ENCODE data around the gene EPHB4.

The EPHB4 gene

GRCh38 chr7:100854146-100854895, 27.0 kb upstream of the EPHB4 start:
- no peak for FAIRE-seq

- peak; percentile 69 for FAIRE-seq
Measured at GRCh38 chr7:100852048-100852872, 24.9 kb upstream of the EPHB4 start, which contains the start of gene SLC12A9. SLC12A9 (plus strand) TSS chr7:100852713; CDS start chr7:100854198, 1,485 bp downstream.

GRCh38 chr7:100847360-100847759, 20.0 kb upstream of the EPHB4 start:
- FAIRE-seq, result no peak

GRCh38 chr7:100840470-100841100, 13.3 kb upstream of the EPHB4 start:
- no peak for FAIRE-seq

- no peak for FAIRE-seq
Measured at GRCh38 chr7:100839361-100839760, 12.0 kb upstream of the EPHB4 start.

- FAIRE-seq, result peak; percentile 93
Measured at GRCh38 chr7:100837099-100837836, 9.9 kb upstream of the EPHB4 start.

GRCh38 chr7:100836812-100837098, 9.4 kb upstream of the EPHB4 start:
- FAIRE-seq, result no peak

- peak; percentile 45 for FAIRE-seq
Measured at GRCh38 chr7:100835903-100836811, 8.8 kb upstream of the EPHB4 start.

GRCh38 chr7:100832281-100832633, 4.9 kb upstream of the EPHB4 start:
- no peak for FAIRE-seq

- FAIRE-seq, result no peak
Measured at GRCh38 chr7:100830396-100830795, 3.1 kb upstream of the EPHB4 start.

- no peak for FAIRE-seq
Measured at GRCh38 chr7:100829150-100829716, 1.9 kb upstream of the EPHB4 start.

GRCh38 chr7:100826514-100827329, 601 bp downstream of the EPHB4 start:
- no peak for FAIRE-seq

GRCh38 chr7:100825751-100826513, 1.4 kb downstream of the EPHB4 start:
- no peak for FAIRE-seq

- no peak for FAIRE-seq
Measured at GRCh38 chr7:100825215-100825671, 2.1 kb downstream of the EPHB4 start.

GRCh38 chr7:100824499-100825214, 2.7 kb downstream of the EPHB4 start:
- FAIRE-seq, result no peak

GRCh38 chr7:100823534-100823933, 3.8 kb downstream of the EPHB4 start:
- FAIRE-seq, result no peak

- FAIRE-seq, result no peak
Measured at GRCh38 chr7:100823140-100823525, 4.2 kb downstream of the EPHB4 start.

GRCh38 chr7:100822236-100823139, 4.8 kb downstream of the EPHB4 start:
- FAIRE-seq, result no peak
